DOHH2 (cell line): ENCODE results near the gene CST3.

Source experiments
- EZH2phosphoT487 ChIP-seq: fragments of 200-600 bp; sonication (generic); IDR thresholded peaks from 2 replicates; pipeline ENCODE4 v1.6.1; 2017; ENCODE audit warnings: borderline replicate concordance, mild to moderate bottlenecking, antibody characterized with exemption, low read length, moderate library complexity, mixed read lengths
- TF ChIP-seq, protein P1 (sequence below): fragments of 200-600 bp; sonication (generic); IDR thresholded peaks from one replicate; pipeline ENCODE4 v1.5.1; 2014; ENCODE audit warnings: antibody characterized with exemption, mild to moderate bottlenecking, low read depth, low read length; ENCODE audit not compliant: poor library complexity, severe bottlenecking

DNA sequence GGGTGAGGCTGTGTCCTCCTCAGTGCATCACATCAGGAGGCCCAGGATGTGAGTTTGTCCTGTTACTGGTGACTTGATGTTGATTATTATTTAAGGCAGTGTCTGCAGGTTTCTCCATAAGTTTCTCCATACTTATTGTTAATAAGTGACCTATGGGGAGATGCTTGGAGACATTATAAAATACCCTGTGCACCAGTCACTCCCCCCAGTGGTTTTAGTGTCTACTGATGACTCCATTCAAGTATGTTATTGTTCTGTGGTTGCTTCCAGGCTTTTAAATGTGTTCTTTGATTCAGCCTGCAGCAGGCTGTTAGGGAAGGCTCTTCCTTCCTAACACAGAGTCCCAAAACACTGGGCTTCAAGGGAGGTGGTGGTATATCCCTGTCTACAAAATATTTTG lies 14.6 kb upstream of the CST3 start:
- TF ChIP-seq, protein P1, sequence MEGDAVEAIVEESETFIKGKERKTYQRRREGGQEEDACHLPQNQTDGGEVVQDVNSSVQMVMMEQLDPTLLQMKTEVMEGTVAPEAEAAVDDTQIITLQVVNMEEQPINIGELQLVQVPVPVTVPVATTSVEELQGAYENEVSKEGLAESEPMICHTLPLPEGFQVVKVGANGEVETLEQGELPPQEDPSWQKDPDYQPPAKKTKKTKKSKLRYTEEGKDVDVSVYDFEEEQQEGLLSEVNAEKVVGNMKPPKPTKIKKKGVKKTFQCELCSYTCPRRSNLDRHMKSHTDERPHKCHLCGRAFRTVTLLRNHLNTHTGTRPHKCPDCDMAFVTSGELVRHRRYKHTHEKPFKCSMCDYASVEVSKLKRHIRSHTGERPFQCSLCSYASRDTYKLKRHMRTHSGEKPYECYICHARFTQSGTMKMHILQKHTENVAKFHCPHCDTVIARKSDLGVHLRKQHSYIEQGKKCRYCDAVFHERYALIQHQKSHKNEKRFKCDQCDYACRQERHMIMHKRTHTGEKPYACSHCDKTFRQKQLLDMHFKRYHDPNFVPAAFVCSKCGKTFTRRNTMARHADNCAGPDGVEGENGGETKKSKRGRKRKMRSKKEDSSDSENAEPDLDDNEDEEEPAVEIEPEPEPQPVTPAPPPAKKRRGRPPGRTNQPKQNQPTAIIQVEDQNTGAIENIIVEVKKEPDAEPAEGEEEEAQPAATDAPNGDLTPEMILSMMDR = no peak
- TF ChIP-seq EZH2phosphoT487 = no peak
